Activated CD4-positive, CD25-positive, alpha-beta regulatory T cell treated with anti-CD3 and anti-CD28 coated beads, Interleukin-2, amount 50 U/mL, for 72 hours (primary cell): ENCODE measurements around the gene SCG2.

ENCODE experiments used
- DNase-seq: peaks from one replicate; pipeline ENCODE4 v3.0.0; 2021

SCG2 gene

GRCh38 chr2:223570784-223571183, 31.4 kb downstream of the SCG2 start:
- no peak for DNase-seq

GRCh38 chr2:223566396-223566795, 35.8 kb downstream of the SCG2 start:
- no peak for DNase-seq

- no peak for DNase-seq
These were observed 38.7 kb downstream of the SCG2 start for GRCh38 chr2:223563462-223563861.

GRCh38 chr2:223562078-223562477, 40.1 kb downstream of the SCG2 start:
- no peak for DNase-seq

- DNase-seq = no peak
These were observed 41.3 kb downstream of the SCG2 start for GRCh38 chr2:223560749-223561435.

- DNase-seq = no peak
These were observed 43.2 kb downstream of the SCG2 start for GRCh38 chr2:223558970-223559369.

GRCh38 chr2:223554923-223555322, 47.2 kb downstream of the SCG2 start:
- no peak for DNase-seq

GRCh38 chr2:223549215-223549614, 52.9 kb downstream of the SCG2 start:
- DNase-seq = no peak

- no peak for DNase-seq
These were observed 54.0 kb downstream of the SCG2 start for GRCh38 chr2:223548194-223548593.
